Neural cell (in vitro differentiated cells): Measurements from ENCODE around the gene PLA2G2E. TPM values are rescaled to one million over a fixed set of nuclear protein-coding genes. Genes with fewer than 3 reads are reported as not detected.

Experiments used
- H2AFZ ChIP-seq: fragments of 200-600, 300-800 bp; sonication (generic), shearing (Covaris generic); 2 replicates; pipeline ENCODE4 v1.6.0; 2014; ENCODE audit warnings: low read depth, mild to moderate bottlenecking, antibody characterized with exemption, low read length, moderate library complexity
- H3F3A ChIP-seq: fragments of 200-600 bp; shearing (Covaris generic); 2 replicates; pipeline ENCODE4 v1.6.1; 2016; ENCODE audit warnings: mild to moderate bottlenecking, moderate library complexity, mixed read lengths, antibody characterized with exemption, low read length; ENCODE audit not compliant: insufficient read depth, poor library complexity, severe bottlenecking
- H3K27ac ChIP-seq: fragments of 200-600, 300-800 bp; sonication (generic), shearing (Covaris generic); 2 replicates; pipeline ENCODE4 v1.5.1; 2014; ENCODE audit warnings: mild to moderate bottlenecking, low read length, moderate library complexity
- H3K27me3 ChIP-seq: fragments of 300-800, 200-600 bp; sonication (generic), shearing (Covaris generic); 2 replicates; pipeline ENCODE4 v1.6.0; 2014; ENCODE audit warnings: mild to moderate bottlenecking, low read depth, low read length, moderate library complexity; ENCODE audit not compliant: insufficient read depth
- H3K36me3 ChIP-seq: fragments of 300-800, 200-600 bp; sonication (generic), shearing (Covaris generic); 2 replicates; pipeline ENCODE4 v1.5.1; 2014; ENCODE audit warnings: mild to moderate bottlenecking, antibody characterized with exemption, low read length, moderate library complexity; ENCODE audit not compliant: insufficient read depth
- H3K4me2 ChIP-seq: fragments of 300-800, 200-600 bp; sonication (generic), shearing (Covaris generic); 2 replicates; pipeline ENCODE4 v1.6.0; 2014; ENCODE audit warnings: mild to moderate bottlenecking, low read length
- H3K4me3 ChIP-seq: fragments of 300-800, 200-600 bp; sonication (generic), shearing (Covaris generic); 2 replicates; pipeline ENCODE4 v1.5.1; 2014; ENCODE audit warnings: mild to moderate bottlenecking, low read length, moderate library complexity
- H3K79me2 ChIP-seq: fragments of 200-600 bp; shearing (Covaris generic); replicated peaks from 2 replicates; pipeline ENCODE4 v1.6.0; 2014; ENCODE audit warnings: mild to moderate bottlenecking, low read length, moderate library complexity; ENCODE audit not compliant: insufficient read depth
- H3K9ac ChIP-seq: fragments of 300-800, 200-600 bp; sonication (generic), shearing (Covaris generic); 2 replicates; pipeline ENCODE4 v1.6.1; 2016; ENCODE audit warnings: mild to moderate bottlenecking, low read length, mixed read lengths
- H3K9me2 ChIP-seq: fragments of 200-600 bp; shearing (Covaris generic); 2 replicates; pipeline ENCODE4 v1.6.1; 2016; ENCODE audit warnings: mild to moderate bottlenecking, low read length, mixed read lengths; ENCODE audit not compliant: insufficient read depth
- H3K9me3 ChIP-seq: fragments of 200-600, 300-800 bp; sonication (generic), shearing (Covaris generic); 2 replicates; pipeline ENCODE4 v1.6.1; 2016; ENCODE audit warnings: mild to moderate bottlenecking, mixed run types, low read length, moderate library complexity, mixed read lengths
- H4K20me1 ChIP-seq: fragments of 200-600 bp; shearing (Covaris generic); 2 replicates; pipeline ENCODE4 v1.6.1; 2016; ENCODE audit warnings: mild to moderate bottlenecking, mixed run types; ENCODE audit not compliant: insufficient read depth
- CTCF ChIP-seq: fragments of 450-650 bp; IDR thresholded peaks from 2 replicates; pipeline ENCODE4 v1.5.1; 2014; ENCODE audit warnings: antibody characterized with exemption, mild to moderate bottlenecking, moderate library complexity; ENCODE audit not compliant: poor library complexity, severe bottlenecking
- EP300 ChIP-seq: fragments of 450-650 bp; conservative IDR thresholded peaks from 2 replicates; pipeline ENCODE4 v1.6.1; 2014; ENCODE audit warnings: antibody characterized with exemption, mild to moderate bottlenecking, moderate library complexity; ENCODE audit not compliant: poor library complexity, severe bottlenecking
- EZH2 ChIP-seq: fragments of 200-600, 300-800 bp; shearing (Covaris generic), sonication (generic); IDR thresholded peaks from 2 replicates; pipeline ENCODE4 v1.6.1; 2014; ENCODE audit warnings: antibody characterized with exemption, low read length, borderline replicate concordance, mild to moderate bottlenecking; ENCODE audit not compliant: insufficient read depth, poor library complexity, severe bottlenecking
- MXI1 ChIP-seq: fragments of 450-650 bp; conservative IDR thresholded peaks from 2 replicates; pipeline ENCODE4 v1.6.1; 2014; ENCODE audit warnings: antibody characterized with exemption, mild to moderate bottlenecking; ENCODE audit not compliant: poor library complexity, severe bottlenecking
- POLR2AphosphoS5 ChIP-seq: IDR thresholded peaks from 2 replicates; pipeline ENCODE4 v1.6.1; 2012
- RAD21 ChIP-seq: fragments of 450-650 bp; conservative IDR thresholded peaks from 2 replicates; pipeline ENCODE4 v1.6.1; 2014; ENCODE audit warnings: antibody characterized with exemption, mild to moderate bottlenecking, moderate library complexity
- REST ChIP-seq: IDR thresholded peaks from 2 replicates; pipeline ENCODE4 v1.6.1; 2012; ENCODE audit warnings: borderline replicate concordance
- SMC3 ChIP-seq: fragments of 450-650 bp; conservative IDR thresholded peaks from 2 replicates; pipeline ENCODE4 v1.6.1; 2014; ENCODE audit warnings: antibody characterized with exemption, mild to moderate bottlenecking, moderate library complexity; ENCODE audit not compliant: poor library complexity
- TAF1 ChIP-seq: IDR thresholded peaks from 2 replicates; pipeline ENCODE4 v1.6.1; 2012; ENCODE audit warnings: low read depth
- polyA plus RNA-seq: library from polyadenylated mRNA; depleted of rRNA; stranded (reverse); fragments of >200 nt; gene quantifications from 2 replicates; pipeline ENCODE4 v1.2.3, GENCODE V29; 2014

PLA2G2E gene
- polyA plus RNA-seq, 1 donor from 2014 or later: not detected

DNA sequence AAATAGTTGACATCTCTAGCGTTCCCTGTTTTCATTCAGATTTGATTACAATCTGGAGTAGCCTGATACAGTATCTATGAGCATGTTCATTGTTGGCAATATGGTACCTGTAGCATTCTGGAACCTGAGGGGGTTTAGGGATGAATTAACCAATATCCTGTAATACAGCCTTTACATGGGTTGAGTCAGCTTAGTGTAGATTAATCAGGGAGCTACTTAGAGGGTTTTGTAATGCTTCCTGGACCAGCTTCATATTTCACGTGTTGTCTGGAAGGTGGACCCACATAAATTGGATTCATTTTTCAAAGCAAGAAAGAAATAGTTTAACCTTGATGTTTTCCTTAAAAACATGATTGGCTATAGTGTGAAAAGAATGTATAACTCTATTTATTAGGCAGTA lies 37.6 kb downstream of the PLA2G2E start:
- Histone ChIP-seq H3K9me2 (no peaks in the 10 kb centered on the region), H3K4me2 (no peak overlapping the region), H3K27ac (no peak overlapping the region), H3K4me3 (no peak overlapping the region), H3F3A (no peaks in the 10 kb centered on the region), H3K9me3 (no peaks in the 10 kb centered on the region), H3K27me3 (no peaks in the 10 kb centered on the region), H4K20me1 (peaks cover 3% of the 10 kb centered on the region), H3K79me2 (peaks cover 73% of the 10 kb centered on the region), H3K36me3 (no peaks in the 10 kb centered on the region), H3K9ac (no peak overlapping the region), H2AFZ (no peak overlapping the region)
- TF ChIP-seq EZH2 (no peak), TAF1 (no peak), REST (no peak), MXI1 (no peak), RAD21 (no peak), CTCF (no peak), POLR2AphosphoS5 (no peak), SMC3 (no peak), EP300 (no peak)

DNA sequence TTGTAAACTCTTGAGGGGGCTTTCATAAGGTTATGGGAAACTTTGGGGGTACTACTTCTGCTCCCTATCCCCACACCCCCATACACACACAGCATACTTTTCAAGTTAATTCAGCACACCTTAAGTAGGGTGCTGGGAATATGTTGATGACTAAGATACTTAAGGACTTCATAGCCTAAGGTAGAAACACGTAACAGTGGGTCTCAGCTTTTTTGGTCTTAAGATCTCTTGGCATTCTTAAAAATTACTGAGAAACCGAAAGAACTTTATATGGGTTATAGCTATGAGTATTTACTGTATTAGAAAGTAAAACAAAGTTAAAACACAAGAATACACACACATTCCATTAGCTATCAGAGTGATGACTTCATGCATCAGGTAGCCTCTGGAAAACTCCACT lies 39.1 kb downstream of the PLA2G2E start:
- H3F3A ChIP-seq: no peaks in the 10 kb centered on the region
- H3K27me3 ChIP-seq: no peaks in the 10 kb centered on the region
- no peak overlapping the region for H2AFZ ChIP-seq
- TF ChIP-seq MXI1 (no peak), EZH2 (no peak)
- H3K36me3 ChIP-seq: no peaks in the 10 kb centered on the region
- H3K9me2 ChIP-seq: no peaks in the 10 kb centered on the region
- H3K4me2 ChIP-seq: peak overlapping the region; percentile 43
- H3K79me2 ChIP-seq: peaks cover 62% of the 10 kb centered on the region
- H3K27ac ChIP-seq: no peak overlapping the region
- no peaks in the 10 kb centered on the region for H3K9me3 ChIP-seq
- H3K4me3 ChIP-seq: peak overlapping the region; percentile 96
- peaks cover 3% of the 10 kb centered on the region for H4K20me1 ChIP-seq
- H3K9ac ChIP-seq: no peak overlapping the region
